ENCODE results near the gene KCNJ6.
"Not testable (repeated sequence)": the region's sequence is repeated elsewhere in the genome, so short reads cannot be mapped to it uniquely, and the experiment has no call there.

The KCNJ6 gene

GRCh38 chr21:37670883-37671282, 245.4 kb downstream of the KCNJ6 start:
- no peak for DNase-seq

GRCh38 chr21:37669249-37669648, 247.0 kb downstream of the KCNJ6 start:
- DNase-seq: no peak

- DNase-seq: no peak
Measured at GRCh38 chr21:37668462-37669239, 247.6 kb downstream of the KCNJ6 start.

- DNase-seq: no peak
Measured at GRCh38 chr21:37667380-37667779, 248.9 kb downstream of the KCNJ6 start.

DNA sequence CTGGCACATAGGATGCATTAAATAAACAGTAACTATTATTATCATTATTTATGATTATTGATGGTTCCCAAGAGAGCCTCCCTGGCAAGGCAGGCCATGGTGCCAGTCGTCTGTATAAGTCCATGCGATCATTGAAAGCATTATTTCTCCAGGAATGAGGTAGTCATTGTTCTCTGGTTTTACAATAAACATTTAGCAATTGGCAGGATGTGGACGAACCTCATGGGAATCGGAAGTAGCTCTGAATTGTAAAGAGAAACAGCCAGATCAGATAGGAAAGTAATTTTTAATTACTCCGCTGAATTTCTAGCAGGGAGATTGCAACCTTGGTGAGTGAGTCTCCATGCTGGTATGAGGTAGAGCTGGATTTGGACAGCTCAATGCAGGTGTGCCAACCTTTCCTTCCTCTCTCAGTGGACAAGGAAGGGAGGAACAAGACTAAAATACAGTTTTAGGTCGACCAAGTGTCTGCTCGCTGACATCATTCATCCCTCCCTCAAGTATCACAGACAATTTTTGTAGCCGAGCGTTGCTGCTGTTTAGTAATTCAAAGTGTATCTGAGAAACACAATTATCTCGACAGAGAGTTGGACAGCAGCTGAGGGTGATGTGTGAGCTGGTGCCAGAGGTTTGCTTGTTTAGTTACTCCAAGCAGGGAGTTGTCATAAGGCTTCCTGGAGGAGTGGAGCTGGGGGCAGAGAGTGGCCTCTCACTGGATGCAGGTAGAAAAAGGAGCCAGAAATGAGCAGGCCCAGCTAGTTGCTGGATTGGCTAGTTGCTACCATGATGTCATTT, 250.8 kb downstream of the KCNJ6 start:
- no peak for DNase-seq

- DNase-seq: not testable (repeated sequence)
Measured at GRCh38 chr21:37662227-37662626, 254.0 kb downstream of the KCNJ6 start.

DNA sequence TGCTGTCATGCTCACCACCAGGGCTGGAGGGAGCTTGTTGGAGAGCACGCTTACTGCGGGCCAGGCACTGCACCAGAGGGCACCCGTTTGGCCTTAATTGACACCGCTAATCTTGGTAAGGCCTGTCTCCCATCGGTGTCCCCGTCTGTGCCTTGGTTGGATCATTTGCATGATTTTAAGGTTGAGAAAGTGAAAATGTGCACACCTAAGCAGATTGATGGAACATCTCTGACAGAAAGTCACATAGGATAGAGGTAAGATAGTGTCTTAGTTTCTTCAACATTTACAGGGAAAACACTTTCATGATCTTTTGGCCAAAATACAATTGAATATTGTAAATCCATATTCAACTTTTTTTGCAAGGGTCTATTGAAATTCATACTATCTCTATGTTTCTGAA, 255.5 kb downstream of the KCNJ6 start:
- DNase-seq: no peak

DNA sequence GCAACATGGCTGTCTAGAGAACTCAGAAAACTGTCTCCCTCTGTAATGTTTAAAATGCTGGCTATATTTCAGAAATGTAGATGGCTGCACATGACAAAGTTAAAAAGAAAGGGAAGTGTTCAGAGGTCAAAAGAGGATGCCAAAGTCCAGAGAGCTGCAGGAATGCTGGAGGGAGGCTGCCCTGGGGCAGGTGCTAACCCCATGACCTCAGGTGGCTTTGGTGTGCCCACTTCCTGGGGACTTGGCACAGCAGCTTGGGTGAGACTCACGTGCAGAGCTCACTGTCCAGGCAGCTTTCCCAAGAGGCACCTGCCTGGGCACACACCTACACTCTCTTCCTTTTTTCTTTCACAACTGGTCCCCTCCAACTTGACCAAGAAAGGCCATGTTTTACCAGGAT, 256.4 kb downstream of the KCNJ6 start:
- DNase-seq: no peak

GRCh38 chr21:37658817-37659458, 257.3 kb downstream of the KCNJ6 start:
- no peak for DNase-seq

- no peak for DNase-seq
Measured at GRCh38 chr21:37658121-37658816, 258.0 kb downstream of the KCNJ6 start.

- DNase-seq: no peak
Measured at GRCh38 chr21:37656899-37657298, 259.4 kb downstream of the KCNJ6 start.

DNA sequence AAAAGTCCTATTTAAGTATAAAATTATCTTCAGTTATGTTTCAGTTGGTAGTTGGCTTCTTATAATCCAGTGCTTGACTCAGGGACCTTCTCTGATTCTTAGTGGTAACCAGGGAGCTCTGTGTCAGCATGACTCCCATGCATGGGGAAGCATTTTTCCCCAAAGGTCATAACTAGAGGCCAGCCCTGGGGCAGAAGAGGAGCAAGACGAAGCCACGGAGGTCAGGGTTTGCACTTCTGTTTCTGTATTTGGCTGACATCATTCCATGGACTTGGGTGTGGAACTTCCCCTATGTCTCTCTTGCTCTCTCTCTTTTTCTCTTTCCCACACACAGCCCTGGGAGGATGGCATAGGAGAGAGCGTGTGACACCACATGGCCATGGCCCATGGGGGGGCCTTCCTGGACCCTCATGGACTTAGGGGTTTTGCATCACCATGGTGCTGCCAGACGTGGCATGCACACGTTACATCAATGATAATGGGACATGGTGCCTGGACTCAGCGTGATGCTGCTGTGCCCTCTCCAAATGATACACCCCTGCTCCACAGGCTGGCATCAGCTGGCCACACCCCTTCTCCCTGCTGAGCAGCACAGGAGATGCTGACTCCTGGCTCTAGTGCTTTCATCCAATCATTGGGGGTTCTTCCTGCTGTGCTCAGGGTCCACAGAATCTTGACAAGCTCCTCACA, 260.5 kb downstream of the KCNJ6 start:
- peak in 1 of 2 donors; percentile 13 for DNase-seq

DNA sequence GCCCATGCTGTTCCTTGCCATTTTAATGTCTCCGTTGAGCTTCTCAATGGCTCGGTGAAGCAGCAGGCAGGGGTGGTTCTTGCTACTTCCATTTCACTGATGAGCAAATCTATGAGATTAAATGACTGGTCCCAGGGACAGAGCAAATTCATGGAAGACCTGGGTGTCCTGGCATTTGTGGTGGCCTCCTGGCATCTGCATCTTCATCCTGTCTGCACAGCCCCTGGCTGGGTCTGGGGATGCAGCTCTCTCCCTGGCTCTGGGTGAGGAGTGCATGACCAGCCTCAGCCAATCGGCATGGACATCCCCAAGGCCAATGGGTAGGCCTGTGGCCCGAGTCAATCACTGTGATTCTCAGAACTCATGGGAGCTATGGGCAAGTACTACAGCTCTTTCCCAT, 261.7 kb downstream of the KCNJ6 start:
- DNase-seq: no peak

GRCh38 chr21:37653201-37653600, 263.1 kb downstream of the KCNJ6 start:
- DNase-seq: no peak

DNA sequence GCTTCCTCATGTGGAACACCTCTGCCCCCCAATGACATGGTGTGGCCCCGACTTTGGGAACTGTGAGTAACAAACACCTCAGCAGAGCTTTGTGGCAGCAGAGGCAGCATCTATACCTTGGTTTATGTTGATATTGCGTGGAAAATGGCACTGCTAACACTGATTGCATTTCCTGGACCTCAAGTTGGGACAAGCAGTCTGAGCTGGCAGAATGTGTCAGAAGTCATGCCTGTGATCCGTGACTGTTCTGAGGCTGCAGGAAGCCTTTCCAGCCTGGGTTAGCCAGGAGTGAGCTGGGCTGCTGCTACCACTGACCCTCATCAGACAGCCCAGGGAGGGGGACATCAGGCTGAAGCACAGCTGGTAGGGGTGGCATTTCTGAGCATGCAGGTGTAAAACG, 268.5 kb downstream of the KCNJ6 start:
- no peak for DNase-seq

DNA sequence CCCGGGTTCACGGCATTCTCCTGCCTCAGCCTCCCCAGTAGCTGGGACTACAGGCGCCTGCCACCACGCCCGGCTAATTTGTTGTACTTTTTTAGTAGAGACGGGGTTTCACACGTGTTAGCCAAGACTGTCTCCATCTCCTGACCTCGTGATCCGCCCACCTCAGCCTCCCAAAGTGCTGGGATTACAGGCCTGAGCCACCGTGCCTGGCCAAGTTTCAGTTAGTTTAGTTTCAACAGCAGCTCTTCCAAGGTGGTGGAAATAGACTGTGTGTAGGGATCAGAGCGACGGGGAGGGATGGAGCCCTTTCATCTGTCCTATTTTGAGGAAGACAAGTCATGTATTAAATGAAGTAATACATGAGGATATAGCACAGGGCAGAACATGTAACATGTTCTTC, 269.5 kb downstream of the KCNJ6 start:
- DNase-seq: not testable (repeated sequence)

DNA sequence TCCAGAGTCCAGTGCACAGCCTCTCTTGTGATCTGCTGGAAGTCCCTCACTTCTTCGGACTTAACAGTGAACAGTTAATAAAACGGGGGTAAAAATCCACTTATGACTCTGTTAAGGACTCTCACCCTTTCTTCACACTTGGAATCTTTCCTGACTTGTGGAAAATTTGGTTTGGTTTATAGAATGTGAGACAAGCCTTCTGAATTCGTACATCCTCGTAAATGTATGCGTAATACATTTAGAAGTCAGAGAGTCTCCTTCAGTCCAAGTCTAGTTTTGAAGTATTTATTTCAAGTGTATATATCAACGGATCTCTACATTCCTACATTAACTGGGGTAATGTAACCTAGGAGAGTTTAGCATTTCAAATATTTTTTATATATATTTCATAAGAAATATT, 270.4 kb downstream of the KCNJ6 start:
- no peak for DNase-seq

DNA sequence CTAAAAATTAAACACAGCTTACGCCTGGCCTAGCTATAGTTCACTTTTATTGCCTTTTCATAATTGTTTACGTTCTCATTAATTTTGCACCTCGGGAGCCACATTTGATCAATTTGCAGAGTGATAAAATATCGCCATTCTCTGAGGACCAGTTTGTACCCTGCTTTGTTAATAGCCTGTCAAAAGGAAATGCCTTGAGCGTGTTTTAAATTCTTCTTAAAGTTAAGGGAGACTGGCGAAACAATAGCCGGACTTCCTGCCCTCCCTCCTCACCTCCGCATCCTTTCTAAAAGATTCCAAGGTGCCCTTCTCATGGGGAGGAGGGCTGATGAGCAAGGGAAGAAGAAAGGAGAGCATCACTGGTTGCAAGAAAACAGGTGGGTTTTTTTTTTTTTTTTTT, 271.6 kb downstream of the KCNJ6 start:
- no peak for DNase-seq

DNA sequence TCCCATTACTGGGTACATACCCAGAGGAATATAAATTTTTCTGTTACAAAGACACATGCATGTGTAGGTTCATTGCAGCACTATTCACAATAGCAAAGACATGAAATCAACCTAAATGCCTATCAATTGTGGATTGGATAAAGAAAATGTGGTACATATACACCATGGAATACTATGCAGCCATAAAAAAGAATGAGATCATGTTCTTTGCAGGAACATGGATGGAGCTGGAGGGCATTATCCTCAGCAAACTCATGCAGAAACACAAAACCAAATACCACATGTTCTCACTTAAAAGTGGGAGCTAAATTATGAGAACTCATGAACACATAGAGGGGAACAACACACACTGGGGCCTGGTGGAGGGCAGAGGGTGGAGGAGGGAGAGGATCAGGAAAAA, 272.4 kb downstream of the KCNJ6 start:
- not testable (repeated sequence) for DNase-seq

GRCh38 chr21:37642493-37642892, 273.8 kb downstream of the KCNJ6 start:
- peak in 1 of 2 donors; percentile 41 for DNase-seq

DNA sequence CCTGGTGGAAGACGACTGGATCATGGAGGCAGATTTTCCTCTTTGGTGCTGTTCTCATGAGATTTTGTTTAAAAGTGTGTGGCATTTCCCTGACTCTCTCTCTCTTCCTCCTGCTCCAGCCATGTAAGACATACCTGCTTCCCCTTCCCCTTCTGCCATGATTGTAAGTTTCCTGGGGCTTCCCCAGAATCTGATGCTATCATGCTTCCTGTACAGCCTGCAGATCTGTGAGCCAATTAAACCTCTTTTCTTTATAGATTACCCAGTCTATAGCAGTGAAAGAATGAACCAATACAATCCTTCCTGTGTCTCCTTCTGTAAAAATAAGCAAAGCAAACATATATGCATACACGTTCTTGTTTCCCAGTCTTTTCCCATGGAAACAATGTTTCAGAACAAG, 276.5 kb downstream of the KCNJ6 start:
- DNase-seq: no peak

DNA sequence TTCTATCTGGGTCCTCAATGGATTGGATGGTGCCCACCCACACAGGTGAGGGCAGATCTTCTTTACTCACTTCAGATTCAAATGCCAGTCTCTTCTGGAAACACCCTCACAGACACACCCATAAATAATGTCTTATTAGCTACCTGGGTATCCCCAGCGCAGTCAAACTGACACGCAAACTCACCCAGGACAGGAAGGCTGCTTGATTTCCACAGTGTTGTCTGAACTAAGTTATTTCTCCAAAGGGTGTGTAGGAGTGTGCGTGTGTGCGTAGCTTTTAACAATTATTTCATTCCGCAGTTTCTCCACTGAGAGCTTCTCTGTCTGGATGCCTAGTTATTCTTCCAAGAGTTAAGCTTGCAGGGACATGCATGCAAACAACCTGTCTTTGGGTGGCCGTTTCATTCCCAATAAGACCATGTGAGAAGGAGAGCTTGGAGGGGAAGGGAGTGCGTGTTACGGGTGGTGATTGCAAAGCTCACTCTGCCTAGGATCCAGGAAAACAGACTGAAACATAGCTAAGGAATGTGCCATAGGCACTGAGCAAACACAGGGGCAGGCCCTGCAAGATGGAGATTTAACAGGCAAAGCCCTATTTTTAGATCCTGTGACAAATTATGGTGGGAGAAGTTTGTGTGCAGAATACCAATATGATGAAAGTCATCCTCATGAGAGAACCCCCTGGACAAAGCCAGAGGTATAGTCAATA, 280.0 kb downstream of the KCNJ6 start:
- no peak for DNase-seq

Data from CD4-positive, alpha-beta T cell treated with Interleukin-4 for 1 hour (primary cell).